CD4-positive, alpha-beta T cell treated with Interferon gamma for 1 hour (primary cell): ENCODE data around the gene ARMC6.

ENCODE experiments used
- DNase-seq: peaks from one replicate; pipeline ENCODE4 v3.0.0-alpha.2; 2020

Gene ARMC6

GRCh38 chr19:19025861-19026260, 7.5 kb upstream of the ARMC6 start:
- DNase-seq, result no peak

DNA sequence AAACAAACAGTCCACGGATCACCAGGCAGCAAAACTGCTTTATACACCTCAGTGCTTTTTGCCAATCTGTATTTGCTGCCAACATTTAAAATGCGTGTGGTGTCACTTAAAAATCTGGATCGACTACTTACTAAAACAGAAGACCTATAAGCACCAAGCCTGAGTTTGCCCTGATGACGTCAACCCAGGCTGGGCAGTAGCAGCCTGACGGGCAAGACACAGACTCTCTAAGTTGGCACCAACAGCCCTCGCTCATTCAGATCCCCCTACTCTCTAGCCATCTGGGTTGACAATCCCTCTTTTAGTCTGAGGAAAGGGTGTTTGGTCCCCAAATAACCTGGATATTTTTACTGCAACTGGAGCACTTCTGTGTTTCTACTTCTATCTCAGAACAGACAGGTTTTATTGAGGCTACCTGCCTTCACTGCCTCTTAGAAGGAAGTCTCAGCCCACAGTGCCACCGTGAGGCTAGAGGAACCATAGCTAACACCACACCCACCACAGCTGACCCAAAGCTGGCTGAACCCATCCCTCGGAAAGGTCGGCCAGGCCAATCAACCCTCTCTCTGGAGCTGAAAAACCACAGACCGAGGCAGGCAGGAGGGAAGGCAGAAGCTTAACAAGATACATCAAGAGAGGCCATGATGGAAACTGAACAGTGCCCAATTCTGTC, 7.0 kb upstream of the ARMC6 start:
- DNase-seq, result no peak

DNA sequence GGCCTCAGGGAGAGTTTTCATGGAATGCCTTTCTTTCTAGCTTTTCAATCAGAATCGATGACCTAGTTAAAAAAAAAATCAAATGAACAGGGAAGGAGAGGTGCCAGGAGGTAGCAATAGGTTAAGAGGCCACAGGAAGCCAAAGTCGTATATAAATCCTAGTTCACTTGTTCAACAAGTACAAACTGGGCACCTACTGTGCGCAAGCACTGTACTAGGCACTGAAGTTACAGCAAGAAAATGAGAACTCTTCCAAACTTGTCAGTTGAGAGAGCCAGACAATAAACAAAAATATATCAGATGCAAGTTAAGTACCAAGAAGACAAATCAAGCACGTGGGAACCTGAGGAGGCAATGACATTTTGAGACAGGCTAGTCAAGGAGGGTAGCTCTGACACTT, 6.2 kb upstream of the ARMC6 start:
- no peak for DNase-seq

DNA sequence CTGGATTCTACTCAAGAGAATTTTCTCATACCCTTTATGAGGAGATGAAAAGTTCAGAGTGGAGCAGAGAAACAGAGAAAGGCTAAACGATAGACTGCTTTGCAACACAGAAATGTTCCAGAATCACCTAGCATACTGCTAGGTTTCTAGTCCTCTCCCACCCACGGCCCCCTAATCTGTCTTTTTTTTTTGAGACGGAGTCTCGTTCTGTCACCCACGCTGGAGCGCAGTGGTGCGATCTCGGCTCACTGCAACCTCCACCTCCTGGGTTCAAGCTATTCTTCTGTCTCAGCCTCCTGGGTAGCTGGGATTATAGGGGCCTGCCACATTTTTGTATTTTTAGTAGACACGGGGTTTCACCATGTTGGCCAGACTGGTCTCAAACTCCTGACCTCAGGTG, 4.9 kb upstream of the ARMC6 start:
- no peak for DNase-seq

GRCh38 chr19:19031891-19032290, 1.5 kb upstream of the ARMC6 start:
- no peak for DNase-seq

DNA sequence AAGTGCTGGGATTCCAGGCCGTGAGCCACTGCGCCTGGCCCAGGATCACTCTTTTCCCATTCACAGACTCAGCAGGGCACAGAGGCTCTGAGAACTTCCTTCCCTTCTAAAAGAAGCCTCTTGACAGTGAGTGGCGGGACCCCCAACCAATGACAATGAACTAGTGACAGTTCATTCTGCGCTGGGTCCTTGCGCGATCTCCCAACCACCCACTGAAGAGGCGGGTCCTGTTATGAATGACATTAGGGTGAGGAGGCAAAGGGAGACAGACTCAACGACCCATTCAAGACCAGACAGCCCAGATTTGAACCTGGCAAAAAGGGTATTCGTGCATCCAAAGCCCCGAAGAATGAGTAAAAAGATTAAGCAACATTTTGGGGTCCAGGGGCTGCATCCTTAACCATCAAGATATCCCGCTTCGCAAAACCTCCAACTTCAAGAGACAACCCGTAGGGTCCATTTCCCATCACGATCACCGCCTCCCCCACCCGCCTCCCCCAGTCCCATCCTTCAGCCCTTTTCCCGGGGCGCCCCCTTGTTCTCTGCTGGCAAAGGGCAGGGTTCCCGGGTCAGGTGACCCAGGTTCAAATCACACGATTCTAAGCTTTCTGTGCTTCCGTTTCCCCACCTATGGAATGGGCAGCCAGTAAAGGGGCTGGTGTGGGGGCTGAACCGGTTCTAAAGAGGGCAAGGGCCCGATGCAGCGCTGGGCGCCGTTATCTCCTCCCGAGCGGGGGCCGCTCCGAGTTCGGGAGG, 805 bp upstream of the ARMC6 start:
- peak; percentile 81 for DNase-seq

- DNase-seq, result no peak
Observed at GRCh38 chr19:19033176-19033425, 302 bp upstream of the ARMC6 start.

GRCh38 chr19:19034204-19034624, 811 bp downstream of the ARMC6 start:
- peak; percentile 69 for DNase-seq

GRCh38 chr19:19039901-19040300, 6.5 kb downstream of the ARMC6 start:
- peak; percentile 36 for DNase-seq

DNA sequence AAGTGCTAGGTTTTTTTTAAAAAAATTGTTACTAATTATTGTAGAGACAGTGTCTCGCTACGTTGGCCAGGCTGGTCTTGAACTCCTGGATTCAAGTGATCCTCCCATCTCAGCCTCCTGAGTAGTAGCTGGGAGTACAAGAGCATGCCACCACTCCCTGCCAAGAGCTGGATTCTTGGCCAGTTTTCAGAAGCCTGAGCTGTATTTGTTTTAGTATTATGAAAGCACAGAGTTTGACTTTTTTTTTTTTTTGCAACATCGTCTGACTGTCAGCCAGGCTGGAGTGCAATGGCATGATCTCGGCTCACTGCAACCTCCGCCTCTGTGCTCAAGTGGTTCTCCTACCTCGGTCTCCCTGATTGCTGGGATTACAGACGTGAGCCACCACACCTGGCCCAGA, 7.0 kb downstream of the ARMC6 start:
- DNase-seq, result no peak

GRCh38 chr19:19042732-19043280, 9.4 kb downstream of the ARMC6 start:
- DNase-seq, result no peak

- no peak for DNase-seq
Observed at GRCh38 chr19:19043481-19043880, 10.1 kb downstream of the ARMC6 start.

DNA sequence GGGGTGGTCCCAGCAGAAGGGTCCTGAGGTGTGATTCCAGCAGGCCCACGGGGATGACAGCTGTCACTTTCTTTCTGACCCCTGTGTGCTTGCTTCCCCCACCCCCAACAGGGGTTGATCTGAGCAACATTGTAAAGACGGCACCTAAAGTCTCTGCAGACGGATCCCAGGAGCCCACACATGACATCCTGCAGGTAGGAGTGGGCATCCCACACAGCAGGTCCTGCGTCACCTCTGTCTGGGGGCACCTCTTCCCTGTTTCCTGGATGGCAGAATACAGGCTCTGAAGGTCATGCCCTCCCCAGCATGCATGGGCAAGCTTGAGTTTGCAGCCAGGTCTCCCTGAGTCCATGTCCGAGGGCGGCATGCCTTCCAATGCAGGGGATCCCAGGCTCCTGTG, 10.5 kb downstream of the ARMC6 start:
- no peak for DNase-seq

- no peak for DNase-seq
Observed at GRCh38 chr19:19049406-19049805, 16.0 kb downstream of the ARMC6 start.

- DNase-seq, result no peak
Observed at GRCh38 chr19:19050104-19050503, 16.7 kb downstream of the ARMC6 start.

GRCh38 chr19:19050731-19051130, 17.3 kb downstream of the ARMC6 start:
- no peak for DNase-seq

- DNase-seq, result no peak
Observed at GRCh38 chr19:19051478-19052213, 18.2 kb downstream of the ARMC6 start.

- DNase-seq, result no peak
Observed at GRCh38 chr19:19052921-19053320, 19.5 kb downstream of the ARMC6 start.

DNA sequence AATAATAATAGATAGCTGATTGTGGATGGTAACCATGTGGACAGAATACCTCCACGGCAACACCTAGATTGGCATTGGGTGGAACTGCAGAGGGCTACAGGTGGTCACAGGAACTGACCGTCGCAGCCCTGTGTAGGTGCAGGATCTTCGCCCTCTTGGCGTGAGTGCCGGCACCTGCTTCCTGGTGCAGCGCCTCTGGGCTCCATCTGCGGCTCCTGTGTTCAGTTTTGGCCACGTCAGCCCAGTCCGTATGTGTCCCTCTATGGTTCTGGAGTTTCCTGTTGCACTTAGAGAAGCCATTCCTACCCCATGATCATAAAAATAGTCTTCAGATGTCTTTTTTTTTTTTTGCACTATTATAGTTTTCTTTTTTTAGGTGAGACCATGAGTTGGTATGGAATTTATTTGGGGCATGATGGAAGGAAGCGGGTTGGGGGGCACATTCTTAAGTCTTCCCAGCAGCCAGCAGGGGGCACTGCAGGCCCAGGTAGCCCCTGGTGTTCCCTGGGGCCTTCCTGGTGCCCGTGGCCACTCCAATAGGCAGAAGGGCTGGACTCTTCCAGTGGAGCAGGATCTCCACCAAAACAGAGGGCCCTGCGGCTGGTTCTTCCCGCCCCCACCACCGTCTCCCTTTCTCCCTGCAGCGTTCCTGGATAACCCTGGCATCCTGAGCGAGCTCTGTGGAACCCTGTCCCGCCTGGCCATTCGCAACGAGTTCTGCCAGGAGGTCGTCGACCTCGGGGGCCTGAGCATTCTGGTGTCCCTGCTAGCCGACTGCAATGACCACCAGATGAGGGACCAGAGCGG, 20.3 kb downstream of the ARMC6 start:
- peak; percentile 57 for DNase-seq

GRCh38 chr19:19054315-19054938, 21.0 kb downstream of the ARMC6 start:
- no peak for DNase-seq

- no peak for DNase-seq
Observed at GRCh38 chr19:19054939-19055440, 21.6 kb downstream of the ARMC6 start.

- no peak for DNase-seq
Observed at GRCh38 chr19:19055701-19056100, 22.3 kb downstream of the ARMC6 start.
